ENCODE data around the gene CBLC. TPM values are rescaled to one million over a fixed set of nuclear protein-coding genes. Genes with fewer than 3 reads are reported as not detected.
"Not testable (repeated sequence)": the region's sequence is repeated elsewhere in the genome, so short reads cannot be mapped to it uniquely, and the experiment has no call there.

Gene CBLC
- total RNA-seq, 4 donors from 2014 or later: 0.49 TPM; not detected in 3

DNA sequence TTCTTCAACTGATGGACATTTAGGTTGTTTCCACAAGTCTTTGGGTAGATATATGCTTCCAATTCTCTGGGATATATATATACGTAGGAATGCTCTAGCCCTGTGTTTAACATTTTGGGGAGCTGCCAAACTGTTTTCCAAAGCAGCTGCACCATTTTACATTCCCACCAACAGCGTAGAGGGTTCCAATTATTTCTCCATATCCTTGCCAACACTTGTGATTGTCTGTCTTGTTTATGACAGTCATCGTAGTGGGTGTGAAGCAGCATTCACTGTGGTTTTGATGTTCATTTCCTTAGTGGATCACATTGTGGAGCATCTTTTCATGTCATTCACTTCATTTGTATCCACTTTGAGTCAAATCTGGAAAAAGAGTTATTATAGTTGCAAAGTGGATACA, 4.7 kb upstream of the CBLC start:
- no peaks in the 10 kb centered on the region for H3K9me3 ChIP-seq
- H3K4me3 ChIP-seq: no peak overlapping the region
- DNase-seq (no peak), ATAC-seq (no peak)
- in situ Hi-C loops (cut with MboI; ENCODE audit: low sequenced_read_pairs in 4 of 4): loop anchor here (5.0 kb wide), 1 partner anchor 51 kb away; no protein-coding TSS in a partner anchor
- intact Hi-C loops (cut with DNase I; ENCODE audit: low total_unique reads): no loop called here
- H3K4me1 ChIP-seq: peaks cover 3 to 6% of the 10 kb centered on the region in 2 donors
- TF ChIP-seq, protein P1, sequence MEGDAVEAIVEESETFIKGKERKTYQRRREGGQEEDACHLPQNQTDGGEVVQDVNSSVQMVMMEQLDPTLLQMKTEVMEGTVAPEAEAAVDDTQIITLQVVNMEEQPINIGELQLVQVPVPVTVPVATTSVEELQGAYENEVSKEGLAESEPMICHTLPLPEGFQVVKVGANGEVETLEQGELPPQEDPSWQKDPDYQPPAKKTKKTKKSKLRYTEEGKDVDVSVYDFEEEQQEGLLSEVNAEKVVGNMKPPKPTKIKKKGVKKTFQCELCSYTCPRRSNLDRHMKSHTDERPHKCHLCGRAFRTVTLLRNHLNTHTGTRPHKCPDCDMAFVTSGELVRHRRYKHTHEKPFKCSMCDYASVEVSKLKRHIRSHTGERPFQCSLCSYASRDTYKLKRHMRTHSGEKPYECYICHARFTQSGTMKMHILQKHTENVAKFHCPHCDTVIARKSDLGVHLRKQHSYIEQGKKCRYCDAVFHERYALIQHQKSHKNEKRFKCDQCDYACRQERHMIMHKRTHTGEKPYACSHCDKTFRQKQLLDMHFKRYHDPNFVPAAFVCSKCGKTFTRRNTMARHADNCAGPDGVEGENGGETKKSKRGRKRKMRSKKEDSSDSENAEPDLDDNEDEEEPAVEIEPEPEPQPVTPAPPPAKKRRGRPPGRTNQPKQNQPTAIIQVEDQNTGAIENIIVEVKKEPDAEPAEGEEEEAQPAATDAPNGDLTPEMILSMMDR (IDR thresholded peaks at IDR 0.05 in 4 of 5, conservative IDR thresholded peaks at IDR 0.05 in 1 of 5): no peak
- TF ChIP-seq POLR2A (IDR thresholded peaks at IDR 0.05): no peak
- no peaks in the 10 kb centered on the region for H3K36me3 ChIP-seq
- H3K27me3 ChIP-seq: no peaks in the 10 kb centered on the region
- H3K27ac ChIP-seq: no peak overlapping the region

DNA sequence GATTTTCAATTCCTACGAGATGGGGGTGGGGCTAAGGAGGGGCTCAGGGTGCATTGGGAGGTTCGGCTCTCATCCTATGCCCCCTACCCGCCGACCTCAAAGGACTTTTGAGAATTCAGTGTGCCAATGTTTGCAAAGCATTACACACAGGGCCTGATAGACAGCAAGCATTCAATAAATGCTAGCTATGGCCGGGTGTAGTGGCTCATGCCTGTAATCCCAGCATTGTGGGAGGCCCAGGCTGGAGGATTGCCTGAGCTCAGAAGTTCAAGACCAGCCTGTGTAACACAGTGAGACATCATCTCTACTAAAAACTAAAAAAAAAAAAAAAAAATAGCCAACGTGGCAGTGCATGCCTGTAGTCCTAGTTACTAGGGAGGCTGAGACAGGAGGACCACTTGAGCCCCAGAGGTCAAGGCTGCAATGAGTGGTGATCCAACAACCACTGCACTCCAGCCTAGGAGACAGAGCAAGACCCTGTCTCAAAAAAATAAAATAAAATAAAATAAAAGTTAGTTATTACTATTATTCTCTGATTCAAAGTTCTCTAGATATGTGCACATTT, 1.9 kb upstream of the CBLC start:
- Histone ChIP-seq H3K27ac (no peak overlapping the region), H3K4me1 (peaks cover 3 to 6% of the 10 kb centered on the region in 2 donors), H3K9me3 (no peaks in the 10 kb centered on the region), H3K36me3 (no peaks in the 10 kb centered on the region), H3K27me3 (no peaks in the 10 kb centered on the region), H3K4me3 (no peak overlapping the region)
- DNase-seq: no peak
- intact Hi-C loops (cut with DNase I; ENCODE audit: low total_unique reads) (no loop called here), in situ Hi-C loops (cut with MboI; ENCODE audit: low sequenced_read_pairs in 4 of 4) (no loop called here)
- TF ChIP-seq, protein P1 (IDR thresholded peaks at IDR 0.05 in 4 of 5, conservative IDR thresholded peaks at IDR 0.05 in 1 of 5): no peak
- TF ChIP-seq POLR2A (IDR thresholded peaks at IDR 0.05): no peak
- ATAC-seq: no peak

DNA sequence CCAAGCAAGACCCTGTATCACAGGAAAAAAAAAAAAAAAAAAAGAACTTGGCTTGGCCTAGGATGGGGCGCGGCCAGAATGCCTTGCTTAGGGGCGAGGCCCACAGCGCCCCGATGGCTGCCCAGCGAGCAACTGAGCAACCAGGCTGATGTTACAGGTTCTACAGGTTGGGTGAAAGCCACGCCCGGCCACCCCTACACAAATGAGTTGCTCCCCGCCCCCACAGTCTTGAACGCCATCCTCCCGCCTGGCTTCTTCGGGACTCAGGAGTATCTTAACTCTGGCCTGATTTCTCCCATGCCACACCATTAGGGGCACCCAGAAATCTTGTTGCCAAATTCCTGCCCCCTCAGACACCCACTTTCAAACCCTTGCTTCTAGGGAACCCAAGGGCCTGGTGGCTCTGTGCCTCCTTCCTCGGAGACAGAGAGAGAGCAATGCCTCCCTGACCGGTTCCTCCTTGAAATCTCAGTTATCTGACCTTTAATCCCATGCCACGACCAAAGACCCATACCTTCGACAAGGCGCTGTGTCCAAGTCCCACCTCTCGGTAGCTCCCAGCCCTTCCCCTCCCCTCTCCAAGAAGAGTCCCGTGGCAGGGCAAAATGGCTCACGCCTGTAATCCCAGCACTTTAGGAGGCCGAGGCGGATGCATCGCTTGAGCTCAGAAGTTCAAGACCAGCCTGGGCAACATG, 1.1 kb upstream of the CBLC start:
- peaks cover 3% of the 10 kb centered on the region in 2 donors for H3K4me1 ChIP-seq
- H3K9me3 ChIP-seq: no peaks in the 10 kb centered on the region
- TF ChIP-seq POLR2A (IDR thresholded peaks at IDR 0.05): no peak
- TF ChIP-seq, protein P1 (IDR thresholded peaks at IDR 0.05 in 4 of 5, conservative IDR thresholded peaks at IDR 0.05 in 1 of 5): no peak
- ATAC-seq: no peak
- no peak overlapping the region for H3K4me3 ChIP-seq
- intact Hi-C loops (cut with DNase I; ENCODE audit: low total_unique reads) (no loop called here), in situ Hi-C loops (cut with MboI; ENCODE audit: low sequenced_read_pairs in 4 of 4) (no loop called here)
- no peaks in the 10 kb centered on the region for H3K27me3 ChIP-seq
- H3K36me3 ChIP-seq: no peaks in the 10 kb centered on the region
- DNase-seq: no peak
- H3K27ac ChIP-seq: no peak overlapping the region

DNA sequence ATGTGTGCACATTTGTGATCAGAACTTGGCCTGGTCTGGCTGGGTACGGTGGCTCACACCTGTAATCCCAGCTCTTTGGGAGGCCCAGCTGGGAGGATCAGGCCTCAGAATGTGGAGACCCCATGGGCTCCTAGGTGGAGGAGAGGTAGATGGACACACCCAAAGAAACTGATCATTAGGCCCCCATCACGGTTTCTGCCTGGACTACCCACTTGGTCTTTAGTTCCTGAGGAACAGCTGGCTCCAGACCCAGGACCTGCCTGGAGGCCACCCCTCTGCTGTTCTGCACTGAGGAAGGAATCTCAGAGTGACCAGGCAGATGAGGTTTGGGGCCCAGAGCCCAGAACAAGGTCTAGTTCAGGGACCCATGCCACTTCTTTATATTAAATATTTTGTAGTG, 1.5 kb downstream of the CBLC start:
- no peaks in the 10 kb centered on the region for H3K36me3 ChIP-seq
- DNase-seq (no peak), ATAC-seq (no peak)
- in situ Hi-C loops (cut with MboI; ENCODE audit: low sequenced_read_pairs in 4 of 4): no loop called here
- H3K27ac ChIP-seq: no peak overlapping the region
- intact Hi-C loops (cut with DNase I; ENCODE audit: low total_unique reads): no loop called here
- no peaks in the 10 kb centered on the region for H3K9me3 ChIP-seq
- no peaks in the 10 kb centered on the region for H3K27me3 ChIP-seq
- H3K4me1 ChIP-seq: peaks cover 3% of the 10 kb centered on the region in 2 donors
- TF ChIP-seq, protein P1 (IDR thresholded peaks at IDR 0.05 in 4 of 5, conservative IDR thresholded peaks at IDR 0.05 in 1 of 5): no peak
- TF ChIP-seq POLR2A (IDR thresholded peaks at IDR 0.05): no peak
- no peak overlapping the region for H3K4me3 ChIP-seq

DNA sequence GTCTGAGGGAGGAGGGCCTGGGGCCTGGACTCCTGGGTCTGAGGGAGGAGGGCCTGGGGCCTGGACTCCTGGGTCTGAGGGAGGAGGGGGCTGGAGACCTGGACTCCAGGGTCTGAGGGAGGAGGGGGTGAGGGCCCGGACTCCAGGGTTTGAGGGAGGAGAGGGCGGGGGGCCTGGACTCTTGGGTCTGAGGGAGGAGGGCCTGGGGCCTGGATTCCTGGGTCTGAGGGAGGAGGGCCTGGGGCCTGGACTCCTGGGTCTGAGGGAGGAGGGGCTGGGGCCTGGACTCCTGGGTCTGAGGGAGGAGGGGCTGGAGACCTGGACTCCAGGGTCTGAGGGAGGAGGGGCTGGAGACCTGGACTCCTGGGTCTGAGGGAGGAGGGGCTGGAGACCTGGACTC, 4.0 kb downstream of the CBLC start:
- H3K4me3 ChIP-seq; H3K27ac ChIP-seq; ATAC-seq; H3K4me1 ChIP-seq; intact Hi-C loops (cut with DNase I; ENCODE audit: low total_unique reads); H3K27me3 ChIP-seq; DNase-seq; H3K9me3 ChIP-seq; H3K36me3 ChIP-seq: not testable (repeated sequence)
- in situ Hi-C loops (cut with MboI; ENCODE audit: low sequenced_read_pairs in 4 of 4): loop anchor here in 1 of 4 donors (10.0 kb wide), 1 partner anchor 53 kb away; no protein-coding TSS in a partner anchor

All from gastrocnemius medialis (tissue), 4 donors.